T-cell (primary cell): ENCODE data around the gene ORC6. TPM values are rescaled to one million over a fixed set of nuclear protein-coding genes. Genes with fewer than 3 reads are reported as not detected.
A peak's percentile ranks its signal among the peaks of the same experiment; 100 is the strongest.

Experiments
- ATAC-seq, 4 experiments: fragments of 200-7000 bp in 3 of 4; fragments of 150-1000 bp in 1 of 4; cut with Tn5 transposase; replicated peaks in 1 of 4; 1 replicate in 3 of 4; 2 replicates in 1 of 4; pipeline ENCODE4 v1.10.0; 2021; ENCODE audit warnings: moderate library complexity in 3 of 4, mild to moderate bottlenecking in 2 of 4, moderate number of reproducible peaks in 1 of 4
- CTCF ChIA-PET, 2 donors: fragments of 300-600 bp; sonication (Branson Sonifier 250); formaldehyde crosslinking; loops; one replicate each; lab custom pipeline; 2022; ENCODE audit warnings: antibody characterized with exemption in 2 of 2; lab: Charles Lee
- POLR2A ChIA-PET, 2 donors: fragments of 300-600 bp; sonication (Branson Sonifier 250); formaldehyde crosslinking; loops; one replicate each; lab custom pipeline; 2022; ENCODE audit warnings: antibody characterized with exemption in 2 of 2; lab: Charles Lee
- DNase-seq, 35 experiments: peaks; one replicate each; pipeline versions ENCODE4 v3.0.0 to v3.0.0-alpha.2; 2013 to 2023
- H3K27ac ChIP-seq: one replicate; pipeline ENCODE4 v1.5.1; 2013; ENCODE audit warnings: low read length
- H3K27me3 ChIP-seq, 2 experiments: replicated peaks in 1 of 2; 1 replicate in 1 of 2; 2 replicates in 1 of 2; pipeline versions ENCODE4 v1.6.1 to v1.7.0; 2013; ENCODE audit warnings: low read length in 1 of 2, mixed read lengths in 1 of 2; ENCODE audit not compliant: control insufficient read depth in 2 of 2, insufficient read depth in 2 of 2; ENCODE audit errors: extremely low read depth in 1 of 2
- H3K36me3 ChIP-seq, 2 donors: 1 replicate in 1 of 2; 2 replicates in 1 of 2; pipeline versions ENCODE4 v1.6.1 to v1.7.0; 2013; ENCODE audit warnings: low read length in 1 of 2; ENCODE audit not compliant: control insufficient read depth in 2 of 2, insufficient read depth in 1 of 2; ENCODE audit errors: extremely low read depth in 1 of 2
- H3K4me1 ChIP-seq, 2 experiments: 1 replicate in 1 of 2; 2 replicates in 1 of 2; pipeline versions ENCODE4 v1.6.1 to v1.7.0; 2013; ENCODE audit warnings: low read length in 2 of 2, mixed read lengths in 1 of 2; ENCODE audit not compliant: insufficient read depth in 2 of 2, control insufficient read depth in 1 of 2; ENCODE audit errors: extremely low read depth in 1 of 2
- H3K4me3 ChIP-seq, 2 donors: 1 replicate in 1 of 2; 2 replicates in 1 of 2; pipeline versions ENCODE4 v1.5.1 to v1.7.0; 2013; ENCODE audit warnings: mild to moderate bottlenecking in 2 of 2, low read length in 1 of 2, moderate library complexity in 1 of 2; ENCODE audit not compliant: control insufficient read depth in 1 of 2; ENCODE audit errors: extremely low read depth in 1 of 2
- H3K9me3 ChIP-seq: 2 replicates; pipeline ENCODE4 v1.7.0; 2013
- H3K27ac Mint-ChIP-seq, 2 donors: one replicate each; pipeline ENCODE4 v1.8.0; 2020 to 2021; ENCODE audit warnings: mild to moderate bottlenecking in 2 of 2, mixed read lengths in 2 of 2
- H3K27me3 Mint-ChIP-seq, 2 donors: one replicate each; pipeline ENCODE4 v1.8.0; 2021 to 2022; ENCODE audit warnings: mixed read lengths in 2 of 2
- H3K36me3 Mint-ChIP-seq: one replicate; pipeline ENCODE4 v1.8.0; 2021; ENCODE audit warnings: mixed read lengths
- H3K4me1 Mint-ChIP-seq, 3 donors: one replicate each; pipeline ENCODE4 v1.8.0; 2020 to 2022; ENCODE audit warnings: mixed read lengths in 3 of 3, mild to moderate bottlenecking in 1 of 3
- H3K4me3 Mint-ChIP-seq, 3 donors: one replicate each; pipeline ENCODE4 v1.8.0; 2020 to 2022; ENCODE audit warnings: mild to moderate bottlenecking in 3 of 3, mixed read lengths in 3 of 3, moderate library complexity in 3 of 3
- H3K9me3 Mint-ChIP-seq, 3 donors: one replicate each; pipeline ENCODE4 v1.8.0; 2020 to 2022; ENCODE audit warnings: mixed read lengths in 3 of 3
- WGBS: methylation state at CpG from one replicate; pipeline ENCODE4 v1.1.5; 2013; ENCODE audit warnings: missing lambda C conversion rate; ENCODE audit not compliant: insufficient coverage; 5-methylcytosine and 5-hydroxymethylcytosine counted together
- total RNA-seq, 35 experiments: library from RNA in 6 of 35; stranded (reverse) in 6 of 35; fragments of 120-200 nt in 1 of 35; gene quantifications; one replicate each; pipeline versions ENCODE4 v1.2.1 to v1.2.4 and lab custom pipeline; 2013 to 2026

The ORC6 gene
- total RNA-seq, 5 donors from 2014 or later (not counting 1 experiment from before 2014, with no cell fraction given), result 2.6 to 6.2 (median 3.0) TPM

DNA sequence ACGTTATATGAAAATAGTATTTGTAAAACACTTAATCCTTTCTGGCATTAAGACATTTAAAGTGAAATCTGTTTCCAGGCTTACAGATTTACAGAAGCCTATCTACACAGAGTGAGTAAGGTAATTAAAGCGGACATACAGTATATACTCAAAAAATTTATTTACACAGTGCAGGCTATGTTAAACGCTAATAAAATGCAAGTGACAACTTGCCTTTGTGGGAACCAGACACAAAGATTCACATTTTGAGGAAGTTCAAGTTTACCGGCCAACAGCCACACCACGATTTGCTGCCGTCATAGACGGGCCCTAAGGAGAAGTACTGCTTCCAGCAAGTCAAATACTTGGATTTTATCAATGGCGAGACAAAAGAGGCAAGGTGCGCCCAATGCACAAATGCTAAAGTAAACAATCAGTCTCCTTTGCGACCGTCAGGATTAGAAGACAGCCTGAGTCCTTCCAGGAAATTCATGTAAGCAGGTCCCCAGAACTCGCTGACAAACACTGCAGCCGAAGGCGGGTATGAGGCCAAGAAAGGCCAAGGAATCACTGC is 1.3 kb upstream of the ORC6 start:
- Histone ChIP-seq H3K4me1 (peaks cover 19 to 27% of the 10 kb centered on the region in 2 experiments), H3K9me3 (no peaks in the 10 kb centered on the region), H3K4me3 (peak overlapping the region; percentile 87 to 92), H3K27ac (peak overlapping the region; percentile 95), H3K36me3 (no peaks in the 10 kb centered on the region), H3K27me3 (no peaks in the 10 kb centered on the region)
- DNase-seq (peak in 6 of 35 experiments; percentile 1 to 51 (median 13)), ATAC-seq (no peak)
- ChIA-PET POLR2A (interaction anchor here in 1 of 2 donors (0.5 kb wide), 1 partner anchor 769 kb away, joined by 8 read pairs; no protein-coding TSS in a partner anchor), CTCF (no interaction called here)
- under 1% methylated on average over 11 of the region's 14 CpGs for WGBS
- no peak overlapping the region for H3K27ac Mint-ChIP-seq
- no peaks in the 10 kb centered on the region for H3K9me3 Mint-ChIP-seq
- no peak overlapping the region for H3K4me3 Mint-ChIP-seq
- peaks cover 43 to 51% (median 48%) of the 10 kb centered on the region in 3 donors for H3K4me1 Mint-ChIP-seq
- H3K27me3 Mint-ChIP-seq, result no peaks in the 10 kb centered on the region
- no peaks in the 10 kb centered on the region for H3K36me3 Mint-ChIP-seq

DNA sequence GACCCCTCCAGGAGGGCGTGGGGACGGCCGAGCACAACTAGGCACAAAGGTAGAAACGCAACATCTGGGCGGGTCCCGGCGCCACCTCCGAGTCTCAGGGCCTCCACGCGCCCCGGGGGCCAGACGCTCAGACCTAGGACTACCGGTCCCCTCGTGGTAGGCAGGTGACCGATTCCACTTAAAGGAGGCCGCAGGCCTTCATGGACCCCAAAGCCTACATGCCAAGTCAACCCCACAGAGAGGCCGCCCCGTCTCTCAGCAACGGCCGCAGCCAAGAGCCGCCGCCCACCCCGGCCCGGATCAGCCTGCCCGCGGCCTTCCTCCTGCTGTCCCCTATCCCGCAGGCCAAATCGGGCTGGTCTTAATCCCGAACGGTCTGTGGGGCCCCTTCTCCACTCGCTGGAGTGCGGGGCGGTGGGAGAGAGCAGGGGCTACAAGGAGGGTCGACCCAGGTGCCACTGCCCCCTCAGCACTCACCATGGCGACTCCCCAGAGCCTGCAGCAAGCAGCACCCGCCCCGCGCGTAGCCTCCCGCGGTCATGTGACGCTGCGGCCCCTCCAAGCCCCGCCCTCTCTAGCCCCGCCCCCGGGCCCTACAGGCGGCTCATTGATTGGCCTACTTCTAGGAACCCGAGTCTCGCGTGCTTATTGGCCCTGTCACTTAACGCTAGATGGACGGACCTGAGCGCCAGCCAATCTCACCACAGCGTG is 650 bp upstream of the ORC6 start, which contains the start of gene VPS35:
VPS35 (minus strand) TSS at position 525 of the 711 bp plus-strand sequence; CDS start at position 480, 45 bp downstream.
- ChIA-PET CTCF (interaction anchor here in 1 of 2 donors (2.0 kb wide), 1 partner anchor 15 kb away, joined by 13 read pairs; no protein-coding TSS in a partner anchor), POLR2A (no interaction called here)
- Mint-ChIP-seq H3K4me1 (peaks cover 43 to 46% (median 43%) of the 10 kb centered on the region in 3 donors), H3K27me3 (no peaks in the 10 kb centered on the region), H3K27ac (no peak within 1 kb of the TSS), H3K36me3 (no peaks in the 10 kb centered on the region), H3K9me3 (no peaks in the 10 kb centered on the region), H3K4me3 (no peak within 1 kb of the TSS)
- under 1% methylated on average over 51 of the region's 54 CpGs for WGBS
- Histone ChIP-seq H3K4me1 (peaks cover 19 to 24% of the 10 kb centered on the region in 2 experiments), H3K9me3 (no peaks in the 10 kb centered on the region), H3K27me3 (no peaks in the 10 kb centered on the region), H3K27ac (peak within 1 kb of the TSS; percentile 95), H3K36me3 (no peaks in the 10 kb centered on the region), H3K4me3 (peak within 1 kb of the TSS; percentile 87 to 92)
- DNase-seq, result peak in 34 of 35 experiments; percentile 97 to 100 (median 99)
- peak; percentile 89 to 93 (median 90) for ATAC-seq

DNA sequence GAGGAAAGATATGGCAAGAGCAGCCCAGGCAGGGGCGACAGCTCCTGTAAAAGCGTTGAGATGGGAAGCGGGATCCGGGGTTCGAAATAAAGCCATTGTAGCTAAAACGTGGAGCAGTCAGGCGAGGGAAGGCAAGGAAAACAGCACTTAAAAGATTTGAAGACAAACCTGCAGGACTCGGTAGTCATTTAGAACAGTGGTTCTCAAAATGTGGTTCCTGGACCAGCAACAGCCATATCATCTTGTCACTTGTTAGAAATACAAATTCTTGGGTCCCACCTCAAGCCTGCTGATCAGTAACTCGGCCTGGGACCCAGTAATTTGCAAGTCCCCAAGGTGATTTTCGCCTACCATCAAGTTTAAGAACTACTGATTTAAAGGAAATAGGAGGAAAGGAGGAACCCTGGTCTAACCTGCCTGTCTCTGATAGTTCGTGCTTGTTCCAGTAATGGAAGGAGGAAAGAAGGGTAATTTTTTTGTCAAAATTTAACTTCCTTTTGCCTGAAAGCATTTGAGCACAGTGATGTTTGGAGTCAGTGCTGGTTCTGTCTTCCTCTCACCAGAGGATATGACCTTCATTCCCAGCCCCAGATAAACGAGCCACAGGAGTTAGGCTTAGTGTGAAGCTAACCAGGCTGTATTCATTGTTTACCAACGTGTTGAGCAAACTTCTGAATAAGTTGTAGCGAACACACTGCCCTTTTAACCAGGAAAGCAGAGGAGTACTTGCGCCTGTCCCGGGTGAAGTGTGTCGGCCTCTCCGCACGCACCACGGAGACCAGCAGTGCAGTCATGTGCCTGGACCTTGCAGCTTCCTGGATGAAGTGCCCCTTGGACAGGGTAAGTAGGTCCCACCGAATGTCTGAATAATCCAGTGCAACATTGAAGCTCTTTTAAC is 1.1 kb downstream of the ORC6 start:
- Histone ChIP-seq H3K27ac (peak overlapping the region; percentile 58), H3K27me3 (no peaks in the 10 kb centered on the region), H3K9me3 (no peaks in the 10 kb centered on the region), H3K4me1 (peaks cover 19 to 24% of the 10 kb centered on the region in 2 experiments), H3K36me3 (no peaks in the 10 kb centered on the region), H3K4me3 (peak overlapping the region; percentile 87 to 92)
- Mint-ChIP-seq H3K4me1 (peaks cover 26 to 29% (median 28%) of the 10 kb centered on the region in 3 donors), H3K9me3 (no peaks in the 10 kb centered on the region), H3K27me3 (no peaks in the 10 kb centered on the region), H3K36me3 (peaks cover 2% of the 10 kb centered on the region), H3K4me3 (no peak overlapping the region), H3K27ac (no peak overlapping the region)
- DNase-seq, result no peak
- POLR2A ChIA-PET, result interaction anchor here in 1 of 2 donors (0.9 kb wide), 2 partner anchors 99 to 138 kb away, joined by 3 to 4 read pairs; no protein-coding TSS in a partner anchor
- 34% methylated on average over 18 of the region's 21 CpGs for WGBS
- ATAC-seq, result no peak
- CTCF ChIA-PET, result interaction anchor here (0.5 to 2.0 kb wide), 6 partner anchors 17 to 1686 kb away, joined by 3 to 13 read pairs (median 4); no protein-coding TSS in a partner anchor

DNA sequence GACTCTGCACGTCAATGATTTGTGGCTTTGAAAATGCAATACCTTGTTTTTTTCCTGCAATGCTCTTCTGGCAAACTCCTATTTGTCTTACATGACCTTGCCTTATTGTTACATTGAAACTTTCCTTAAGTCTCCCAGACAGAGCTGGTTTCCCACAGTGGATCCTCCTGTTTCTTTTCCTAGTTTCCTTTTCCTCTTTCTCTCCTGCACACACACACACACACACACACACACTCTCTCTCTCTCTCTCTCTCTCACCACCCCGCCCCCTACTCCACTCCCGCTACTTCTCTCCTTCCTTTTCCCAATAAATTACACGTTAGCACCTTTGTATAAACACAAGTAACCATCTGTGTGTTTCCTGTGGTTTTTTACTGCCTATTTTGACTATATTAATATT is 2.3 kb downstream of the ORC6 start:
- no peaks in the 10 kb centered on the region for H3K27me3 ChIP-seq
- CTCF ChIA-PET, result interaction anchor here in 1 of 2 donors (0.6 to 1.0 kb wide), 3 partner anchors 18 to 299 kb away, joined by 3 to 6 read pairs (median 4); no protein-coding TSS in a partner anchor

DNA sequence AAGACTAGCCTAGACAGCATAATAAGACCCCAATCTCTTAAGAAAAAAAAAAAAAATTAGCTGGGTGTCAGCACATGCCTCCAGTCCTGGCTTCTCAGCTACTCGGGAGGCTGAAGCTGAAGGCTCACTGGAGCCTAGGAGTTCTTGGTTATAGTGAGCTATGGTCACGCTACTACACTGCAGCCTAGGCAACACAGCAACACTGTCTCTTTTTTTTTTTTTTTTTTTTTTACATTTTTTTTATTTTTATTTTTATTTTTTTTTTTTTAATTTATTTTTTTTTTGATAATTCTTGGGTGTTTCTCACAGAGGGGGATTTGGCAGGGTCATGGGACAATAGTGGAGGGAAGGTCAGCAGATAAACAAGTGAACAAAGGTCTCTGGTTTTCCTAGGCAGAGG is 4.1 kb downstream of the ORC6 start:
- Mint-ChIP-seq H3K36me3 (peaks cover 2% of the 10 kb centered on the region), H3K9me3 (no peaks in the 10 kb centered on the region), H3K27ac (no peak overlapping the region), H3K27me3 (no peaks in the 10 kb centered on the region), H3K4me3 (no peak overlapping the region), H3K4me1 (peaks cover 0 to 6% (median 0%) of the 10 kb centered on the region in 3 donors)
- H3K27me3 ChIP-seq, result no peaks in the 10 kb centered on the region
- CTCF ChIA-PET, result interaction anchor here (0.6 kb wide), 2 partner anchors 18 to 106 kb away, joined by 4 to 5 read pairs; no protein-coding TSS in a partner anchor
- no peak for DNase-seq
- H3K4me1 ChIP-seq, result peaks cover 7 to 13% of the 10 kb centered on the region in 2 experiments
- no peak overlapping the region for H3K27ac ChIP-seq
- no CpG with 5 or more reads among the region's 2 CpGs for whole genome bisulfite sequencing
- no peak overlapping the region for H3K4me3 ChIP-seq
- no peaks in the 10 kb centered on the region for H3K9me3 ChIP-seq
- H3K36me3 ChIP-seq, result no peaks in the 10 kb centered on the region
- POLR2A ChIA-PET, result no interaction called here
- no peak for ATAC-seq

More for the DNA sequence above, 2.3 kb downstream of the ORC6 start:
- Histone ChIP-seq H3K36me3 (no peaks in the 10 kb centered on the region), H3K27ac (no peak overlapping the region), H3K9me3 (no peaks in the 10 kb centered on the region), H3K4me1 (peaks cover 19 to 24% of the 10 kb centered on the region in 2 experiments), H3K4me3 (no peak overlapping the region)
- Mint-ChIP-seq H3K9me3 (no peaks in the 10 kb centered on the region), H3K4me3 (peak overlapping the region in 1 of 3 donors; percentile 44), H3K4me1 (peaks cover 16 to 23% (median 17%) of the 10 kb centered on the region in 3 donors), H3K27ac (peak overlapping the region in 1 of 2 donors; percentile 11), H3K27me3 (no peaks in the 10 kb centered on the region), H3K36me3 (peaks cover 2% of the 10 kb centered on the region)
- ATAC-seq (no peak), DNase-seq (no peak)
- POLR2A ChIA-PET, result interaction anchor here in 1 of 2 donors (0.9 kb wide), 1 partner anchor 98 kb away, joined by 4 read pairs; no protein-coding TSS in a partner anchor
- 80% methylated on average over 1 of the region's 4 CpGs for WGBS
